ENCODE data around the gene UBE2E2. TPM values are rescaled to one million over a fixed set of nuclear protein-coding genes. Genes with fewer than 3 reads are reported as not detected.

Gene UBE2E2
- total and polyA plus RNA-seq, 2 experiments from 2014 or later: 29.0 to 75.4 TPM

GRCh38 chr3:23450051-23450450 lies 246.9 kb downstream of the UBE2E2 start:
- Histone ChIP-seq H3K79me2 (ENCODE audit: insufficient read depth) (peaks cover 18% of the 10 kb centered on the region), H3K4me3 (no peak overlapping the region), H3K27ac (no peak overlapping the region), H4K20me1 (ENCODE audit: insufficient read depth) (0 out of 2 replicates have a peak, but pooled peaks cover 4% of the 10 kb centered on the region), H3K4me2 (ENCODE audit: unreplicated experiment) (no peak overlapping the region), H3K9ac (no peak overlapping the region), H3K9me3 (ENCODE audit: low read depth) (no peaks in the 10 kb centered on the region), H3K36me3 (ENCODE audit: low read depth) (no peaks in the 10 kb centered on the region), H2AFZ (no peak overlapping the region), H3K4me1 (ENCODE audit: insufficient read depth) (peaks cover 8% of the 10 kb centered on the region), H3K27me3 (replicated peaks; ENCODE audit: insufficient read depth) (no peaks in the 10 kb centered on the region), H3K9me2 (ENCODE audit: insufficient read depth) (no peaks in the 10 kb centered on the region), H3F3A (ENCODE audit: insufficient read depth) (peaks cover 8% of the 10 kb centered on the region; the same call in 1 of the 2 replicates)
- no peak for DNase-seq
- 85 to 87% methylated on average over 2 of the region's 2 CpGs for WGBS, 2 experiments (ENCODE audit: low coverage in 1 of 2, low lambda C conversion rate in 2 of 2, missing lambda C conversion rate in 2 of 2)
- in situ Hi-C loops (cut with MboI): no loop called here
- no peak for TF ChIP-seq EZH2phosphoT487 (IDR thresholded peaks at IDR 0.05; ENCODE audit: insufficient read depth, low read depth)
- no peak for TF ChIP-seq EZH2 (IDR thresholded peaks at IDR 0.05; ENCODE audit: insufficient read depth, poor library complexity, severe bottlenecking)

- Histone ChIP-seq H3K36me3 (ENCODE audit: low read depth) (no peaks in the 10 kb centered on the region), H3K9me3 (ENCODE audit: low read depth) (no peaks in the 10 kb centered on the region), H2AFZ (no peak overlapping the region), H3K9ac (no peak overlapping the region), H3K4me1 (ENCODE audit: insufficient read depth) (peaks cover 14% of the 10 kb centered on the region), H3K27ac (no peak overlapping the region), H3K4me2 (ENCODE audit: unreplicated experiment) (no peak overlapping the region), H3K27me3 (replicated peaks; ENCODE audit: insufficient read depth) (no peaks in the 10 kb centered on the region), H4K20me1 (ENCODE audit: insufficient read depth) (0 out of 2 replicates have a peak, but pooled peaks cover 4% of the 10 kb centered on the region), H3K79me2 (ENCODE audit: insufficient read depth) (peaks cover 16% of the 10 kb centered on the region), H3K4me3 (no peak overlapping the region), H3K9me2 (ENCODE audit: insufficient read depth) (no peaks in the 10 kb centered on the region), H3F3A (ENCODE audit: insufficient read depth) (peaks cover 13% of the 10 kb centered on the region)
- no peak for DNase-seq
- WGBS, 2 experiments (ENCODE audit: low coverage in 1 of 2, low lambda C conversion rate in 2 of 2, missing lambda C conversion rate in 2 of 2): 93 to 97% methylated on average over 2 of the region's 2 CpGs
- TF ChIP-seq EZH2phosphoT487 (IDR thresholded peaks at IDR 0.05; ENCODE audit: insufficient read depth, low read depth) (no peak), EZH2 (IDR thresholded peaks at IDR 0.05; ENCODE audit: insufficient read depth, poor library complexity, severe bottlenecking) (no peak)
- in situ Hi-C loops (cut with MboI): no loop called here
These were observed 247.7 kb downstream of the UBE2E2 start for GRCh38 chr3:23450806-23451205.

DNA sequence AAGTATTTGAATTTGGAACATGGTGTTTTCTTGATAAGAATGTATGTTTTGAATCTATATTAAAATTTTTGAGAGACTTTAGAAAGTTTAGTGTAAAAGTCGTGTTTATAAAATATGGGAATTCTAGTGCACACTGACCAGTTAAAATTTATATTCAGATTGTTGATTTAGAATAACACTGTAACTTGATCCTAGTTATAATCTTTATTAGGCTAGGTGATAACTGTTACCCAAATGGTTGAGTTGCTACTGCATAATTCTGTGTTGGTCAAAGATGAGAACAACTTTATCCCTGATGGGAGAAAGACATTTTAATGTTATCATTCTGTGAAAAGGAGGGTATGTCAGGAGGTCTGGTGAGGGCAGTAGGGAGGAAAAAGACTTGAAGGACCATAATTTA lies 249.3 kb downstream of the UBE2E2 start:
- in situ Hi-C loops (cut with MboI): no loop called here
- Histone ChIP-seq H3K9me3 (ENCODE audit: low read depth) (no peaks in the 10 kb centered on the region), H3K9ac (no peak overlapping the region), H3K4me2 (ENCODE audit: unreplicated experiment) (no peak overlapping the region), H3K27me3 (replicated peaks; ENCODE audit: insufficient read depth) (no peaks in the 10 kb centered on the region), H3K4me1 (ENCODE audit: insufficient read depth) (peaks cover 18% of the 10 kb centered on the region), H3K27ac (no peak overlapping the region), H3K4me3 (no peak overlapping the region), H2AFZ (no peak overlapping the region), H3F3A (ENCODE audit: insufficient read depth) (peaks cover 25% of the 10 kb centered on the region), H4K20me1 (ENCODE audit: insufficient read depth) (0 out of 2 replicates have a peak, but pooled peaks cover 4% of the 10 kb centered on the region), H3K79me2 (ENCODE audit: insufficient read depth) (peaks cover 7% of the 10 kb centered on the region), H3K36me3 (ENCODE audit: low read depth) (no peaks in the 10 kb centered on the region), H3K9me2 (ENCODE audit: insufficient read depth) (0 out of 2 replicates have a peak, but pooled peaks cover 3% of the 10 kb centered on the region)
- DNase-seq: no peak
- 91 to 98% methylated on average over 1 of the region's 1 CpG for WGBS, 2 experiments (ENCODE audit: low coverage in 1 of 2, low lambda C conversion rate in 2 of 2, missing lambda C conversion rate in 2 of 2)
- TF ChIP-seq EZH2 (IDR thresholded peaks at IDR 0.05; ENCODE audit: insufficient read depth, poor library complexity, severe bottlenecking) (no peak), EZH2phosphoT487 (IDR thresholded peaks at IDR 0.05; ENCODE audit: insufficient read depth, low read depth) (no peak)

- H3K36me3 ChIP-seq (ENCODE audit: low read depth): no peaks in the 10 kb centered on the region
- WGBS, 2 experiments (ENCODE audit: low coverage in 1 of 2, low lambda C conversion rate in 2 of 2, missing lambda C conversion rate in 2 of 2): 7% methylated on average over 3 of the region's 3 CpGs
- no peaks in the 10 kb centered on the region for H3K9me3 ChIP-seq (ENCODE audit: low read depth)
- no peak for TF ChIP-seq EZH2 (IDR thresholded peaks at IDR 0.05; ENCODE audit: insufficient read depth, poor library complexity, severe bottlenecking)
- TF ChIP-seq EZH2phosphoT487 (IDR thresholded peaks at IDR 0.05; ENCODE audit: insufficient read depth, low read depth): 0 out of 2 replicates have a peak, but pooled peaks have one; percentile 32
- 0 out of 2 replicates have a peak, but pooled peaks cover 3% of the 10 kb centered on the region for H3K9me2 ChIP-seq (ENCODE audit: insufficient read depth)
- no peak overlapping the region for H3K4me3 ChIP-seq
- no peaks in the 10 kb centered on the region for H3K27me3 ChIP-seq (replicated peaks; ENCODE audit: insufficient read depth)
- peaks cover 25% of the 10 kb centered on the region for H3F3A ChIP-seq (ENCODE audit: insufficient read depth)
- H3K4me2 ChIP-seq (ENCODE audit: unreplicated experiment): peak overlapping the region; percentile 16
- peaks cover 4% of the 10 kb centered on the region; the same call in 1 of the 2 replicates for H4K20me1 ChIP-seq (ENCODE audit: insufficient read depth)
- H3K9ac ChIP-seq: no peak overlapping the region
- in situ Hi-C loops (cut with MboI): no loop called here
- peaks cover 18% of the 10 kb centered on the region for H3K4me1 ChIP-seq (ENCODE audit: insufficient read depth)
- peak overlapping the region; percentile 51 for H3K27ac ChIP-seq
- no peaks in the 10 kb centered on the region; the same call in 1 of the 2 replicates for H3K79me2 ChIP-seq (ENCODE audit: insufficient read depth)
- peak; percentile 86 for DNase-seq
- no peak overlapping the region for H2AFZ ChIP-seq
These were observed 252.0 kb downstream of the UBE2E2 start for GRCh38 chr3:23455084-23455483.
